Tibial artery (tissue), 4 donors: Measurements from ENCODE around the gene CDC42SE2.
"Not testable (repeated sequence)": the region's sequence is repeated elsewhere in the genome, so short reads cannot be mapped to it uniquely, and the experiment has no call there.

Experiments
- DNase-seq, 2 donors: peaks; one replicate each; pipeline ENCODE4 v3.0.0-alpha.2; 2019
- H3K27ac ChIP-seq, 2 donors: fragments of 200-600 bp; sonication (generic) in 1 of 2; 1 replicate in 1 of 2; 2 replicates in 1 of 2; pipeline ENCODE4 v1.5.1; 2018 to 2019; ENCODE audit warnings: mild to moderate bottlenecking in 1 of 2
- H3K27me3 ChIP-seq, 2 donors: fragments of 200-600 bp; sonication (generic) in 1 of 2; one replicate each; pipeline versions ENCODE4 v1.5.1 to v1.6.0; 2016 to 2019
- H3K36me3 ChIP-seq, 3 donors: fragments of 200-600 bp; sonication (generic) in 2 of 3; one replicate each; pipeline ENCODE4 v1.5.1; 2016 to 2019; ENCODE audit warnings: mild to moderate bottlenecking in 2 of 3
- H3K4me1 ChIP-seq, 4 donors: fragments of 200-600 bp; sonication (generic) in 2 of 4; 1 replicate in 3 of 4; 2 replicates in 1 of 4; pipeline ENCODE4 v1.5.1; 2016 to 2019
- H3K4me3 ChIP-seq, 2 donors: fragments of 200-600 bp; sonication (generic) in 1 of 2; 1 replicate in 1 of 2; 2 replicates in 1 of 2; pipeline ENCODE4 v1.5.1; 2018 to 2019; ENCODE audit warnings: mild to moderate bottlenecking in 2 of 2
- H3K9me3 ChIP-seq, 3 donors: fragments of 200-600 bp; sonication (generic) in 1 of 3; one replicate each; pipeline ENCODE4 v1.5.1; 2016 to 2019
- intact Hi-C: fragments of 100-400 bp; cut with DNase I; formaldehyde crosslinking; loops from one replicate; pipeline ENCODE4 v1.15.0; 2023; ENCODE audit warnings: low total_unique reads
- TF ChIP-seq, protein P1 (sequence below), 2 experiments: fragments of 200-600 bp in 1 of 2; fragments of 450-650 bp in 1 of 2; IDR thresholded peaks; one replicate each; pipeline ENCODE4 v1.5.1; 2017 to 2019; ENCODE audit warnings: antibody characterized with exemption in 2 of 2, mild to moderate bottlenecking in 1 of 2, moderate library complexity in 1 of 2

The CDC42SE2 gene

DNA sequence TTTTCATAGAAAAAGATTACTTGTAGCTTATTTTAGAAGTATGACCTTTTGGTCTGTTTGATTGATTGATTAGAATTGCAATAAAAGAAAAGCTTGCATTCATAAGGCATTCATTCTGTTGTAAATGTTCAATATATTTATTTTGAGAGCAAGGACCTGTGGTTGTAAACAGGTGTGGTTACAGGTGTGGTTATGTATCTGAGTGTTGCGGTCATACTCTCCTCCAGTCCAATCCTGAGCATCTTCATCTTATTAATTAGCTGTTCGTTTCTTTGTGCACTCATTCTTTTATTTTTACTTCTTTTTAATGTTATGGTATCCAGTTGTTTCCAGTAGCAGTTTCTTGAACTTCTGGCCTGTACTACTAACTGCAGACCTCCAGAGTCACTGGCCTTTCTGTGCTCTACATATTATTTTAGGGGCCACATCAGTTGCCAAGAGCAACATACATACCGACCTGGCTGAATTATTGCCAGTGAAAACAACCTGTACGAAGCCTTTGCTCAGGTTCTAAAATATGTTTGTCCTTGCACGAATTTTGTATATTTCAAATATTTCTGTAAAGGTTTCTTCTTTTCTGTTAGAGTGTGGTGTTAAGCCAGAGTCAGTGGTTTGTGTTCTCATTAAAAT is 128.7 kb downstream of the CDC42SE2 start:
- TF ChIP-seq, protein P1, sequence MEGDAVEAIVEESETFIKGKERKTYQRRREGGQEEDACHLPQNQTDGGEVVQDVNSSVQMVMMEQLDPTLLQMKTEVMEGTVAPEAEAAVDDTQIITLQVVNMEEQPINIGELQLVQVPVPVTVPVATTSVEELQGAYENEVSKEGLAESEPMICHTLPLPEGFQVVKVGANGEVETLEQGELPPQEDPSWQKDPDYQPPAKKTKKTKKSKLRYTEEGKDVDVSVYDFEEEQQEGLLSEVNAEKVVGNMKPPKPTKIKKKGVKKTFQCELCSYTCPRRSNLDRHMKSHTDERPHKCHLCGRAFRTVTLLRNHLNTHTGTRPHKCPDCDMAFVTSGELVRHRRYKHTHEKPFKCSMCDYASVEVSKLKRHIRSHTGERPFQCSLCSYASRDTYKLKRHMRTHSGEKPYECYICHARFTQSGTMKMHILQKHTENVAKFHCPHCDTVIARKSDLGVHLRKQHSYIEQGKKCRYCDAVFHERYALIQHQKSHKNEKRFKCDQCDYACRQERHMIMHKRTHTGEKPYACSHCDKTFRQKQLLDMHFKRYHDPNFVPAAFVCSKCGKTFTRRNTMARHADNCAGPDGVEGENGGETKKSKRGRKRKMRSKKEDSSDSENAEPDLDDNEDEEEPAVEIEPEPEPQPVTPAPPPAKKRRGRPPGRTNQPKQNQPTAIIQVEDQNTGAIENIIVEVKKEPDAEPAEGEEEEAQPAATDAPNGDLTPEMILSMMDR (IDR thresholded peaks at IDR 0.05): no peak
- H3K4me1 ChIP-seq: peaks cover 0 to 25% (median 14%) of the 10 kb centered on the region in 4 donors
- H3K27me3 ChIP-seq: no peaks in the 10 kb centered on the region
- peak overlapping the region in 1 of 2 donors; percentile 10 for H3K27ac ChIP-seq
- intact Hi-C loops: no loop called here
- DNase-seq: no peak
- H3K9me3 ChIP-seq: no peaks in the 10 kb centered on the region
- peaks cover 7 to 20% (median 14%) of the 10 kb centered on the region in 3 donors for H3K36me3 ChIP-seq
- no peak overlapping the region for H3K4me3 ChIP-seq

DNA sequence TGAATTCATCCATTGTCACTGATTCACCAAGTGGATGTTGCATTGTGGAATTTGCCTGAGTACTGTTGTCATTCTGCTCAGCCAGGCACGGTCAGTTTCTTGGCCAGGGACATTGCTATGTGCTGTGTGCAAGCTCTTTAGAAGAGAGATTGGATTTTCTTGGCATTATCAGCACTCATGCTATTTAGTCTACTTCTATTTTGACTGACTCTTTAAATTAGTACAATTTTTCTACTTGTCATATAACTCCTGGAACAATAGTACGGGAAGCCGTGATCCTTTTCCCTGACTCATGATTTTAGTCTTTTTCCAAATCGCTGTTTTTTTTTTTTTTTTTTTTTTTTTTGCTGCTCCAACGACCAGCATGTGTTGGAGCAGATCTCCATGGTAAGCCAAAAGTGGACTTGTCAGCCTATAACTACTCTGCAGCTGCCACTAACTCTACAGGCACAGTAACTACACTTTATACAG is 129.7 kb downstream of the CDC42SE2 start:
- H3K4me3 ChIP-seq: peak overlapping the region in 1 of 2 donors; percentile 1
- intact Hi-C loops: no loop called here
- no peak for DNase-seq

DNA sequence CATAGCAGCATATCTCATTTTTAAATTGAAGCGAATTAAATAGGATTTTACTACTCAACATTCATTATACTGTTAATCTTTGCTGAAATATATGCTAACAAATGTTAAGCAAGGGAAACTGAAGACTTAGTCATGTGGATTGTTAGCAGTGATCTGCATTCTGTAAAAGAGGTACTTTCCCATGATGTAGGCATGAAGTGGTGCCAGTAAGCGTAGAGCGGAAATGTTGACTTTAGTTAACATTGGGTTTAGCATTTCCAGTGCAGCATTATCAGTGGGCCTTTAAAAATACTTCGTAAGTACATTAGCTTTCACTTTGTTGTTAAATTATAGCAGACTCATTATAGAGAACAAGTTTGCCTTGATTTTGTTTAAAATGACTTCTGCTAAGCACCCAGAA is 130.3 kb downstream of the CDC42SE2 start:
- TF ChIP-seq, protein P1 (IDR thresholded peaks at IDR 0.05): no peak
- no peaks in the 10 kb centered on the region for H3K27me3 ChIP-seq
- H3K4me3 ChIP-seq: peak overlapping the region in 1 of 2 donors; percentile 1
- no peaks in the 10 kb centered on the region for H3K9me3 ChIP-seq
- intact Hi-C loops: no loop called here
- peaks cover 7 to 28% (median 15%) of the 10 kb centered on the region in 3 donors for H3K36me3 ChIP-seq
- H3K4me1 ChIP-seq: peaks cover 0 to 25% (median 14%) of the 10 kb centered on the region in 4 donors
- DNase-seq: no peak
- H3K27ac ChIP-seq: peak overlapping the region; percentile 23 to 41

More for the DNA sequence above, 129.7 kb downstream of the CDC42SE2 start:
- Histone ChIP-seq H3K27ac (peak overlapping the region; percentile 23 to 41), H3K9me3 (no peaks in the 10 kb centered on the region), H3K4me1 (peaks cover 0 to 25% (median 14%) of the 10 kb centered on the region in 4 donors), H3K27me3 (no peaks in the 10 kb centered on the region), H3K36me3 (peaks cover 7 to 23% (median 14%) of the 10 kb centered on the region in 3 donors)
- TF ChIP-seq, protein P1 (IDR thresholded peaks at IDR 0.05): no peak

DNA sequence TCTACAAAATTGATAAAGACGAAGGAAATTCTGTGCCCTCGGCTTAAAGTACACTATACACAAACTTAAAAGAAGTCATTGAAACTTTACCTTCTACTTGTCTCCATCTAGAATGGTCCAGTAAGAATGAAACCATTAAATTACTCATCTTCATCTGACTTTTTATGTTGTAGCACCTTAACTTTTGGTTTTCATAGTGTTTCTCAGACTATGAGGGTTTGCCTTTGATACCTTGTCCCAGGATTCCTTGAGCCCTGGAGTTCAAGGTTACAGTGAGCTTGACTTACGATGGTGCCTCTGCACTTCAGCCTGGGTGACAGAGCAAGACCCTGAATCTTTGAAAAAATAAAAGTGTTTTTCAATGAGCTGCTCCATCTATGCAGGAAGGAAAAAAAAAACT is 132.2 kb downstream of the CDC42SE2 start:
- H3K27me3 ChIP-seq: no peaks in the 10 kb centered on the region
- intact Hi-C loops: no loop called here
- no peak overlapping the region for H3K27ac ChIP-seq
- DNase-seq: no peak
- H3K36me3 ChIP-seq: peaks cover 7 to 30% (median 29%) of the 10 kb centered on the region in 3 donors
- no peak overlapping the region for H3K4me3 ChIP-seq
- no peaks in the 10 kb centered on the region for H3K9me3 ChIP-seq
- TF ChIP-seq, protein P1 (IDR thresholded peaks at IDR 0.05): no peak
- H3K4me1 ChIP-seq: peaks cover 0 to 25% (median 14%) of the 10 kb centered on the region in 4 donors

DNA sequence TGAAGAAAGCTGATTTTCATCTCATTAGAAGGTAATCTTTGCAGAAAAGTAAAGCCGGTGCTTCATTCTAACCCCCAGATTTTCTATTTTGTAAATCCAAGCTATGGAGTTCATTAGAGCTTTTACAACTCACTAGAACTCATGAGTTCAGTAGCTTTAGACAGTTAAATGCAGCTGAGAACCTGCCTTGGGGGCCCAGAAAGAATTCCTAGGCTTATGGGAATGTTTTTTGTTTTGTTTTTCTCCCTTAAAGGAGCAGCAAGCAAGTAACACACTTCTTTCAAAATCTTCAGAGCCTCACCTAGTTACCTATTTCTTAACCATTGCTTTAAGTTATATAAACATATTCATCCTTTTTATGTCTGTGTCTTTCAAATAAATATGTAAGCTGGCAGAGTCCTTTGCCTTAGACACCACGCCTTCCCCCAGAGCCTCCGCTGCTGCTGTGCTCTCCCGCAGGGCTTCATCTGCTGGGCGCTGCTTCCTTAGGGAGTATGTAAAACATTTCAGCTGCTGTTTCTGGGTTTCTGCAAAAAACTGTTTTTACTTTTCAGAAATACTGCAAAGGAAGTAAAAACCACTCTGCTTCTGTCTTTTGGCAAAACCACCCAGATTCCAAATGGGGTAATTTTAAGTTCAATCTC is 132.9 kb downstream of the CDC42SE2 start:
- H3K36me3 ChIP-seq: peaks cover 7 to 32% (median 23%) of the 10 kb centered on the region in 3 donors
- TF ChIP-seq, protein P1 (IDR thresholded peaks at IDR 0.05): no peak
- no peak overlapping the region for H3K27ac ChIP-seq
- peaks cover 0 to 3% (median 3%) of the 10 kb centered on the region in 3 donors for H3K9me3 ChIP-seq
- no peak overlapping the region for H3K4me3 ChIP-seq
- intact Hi-C loops: no loop called here
- no peaks in the 10 kb centered on the region for H3K27me3 ChIP-seq
- no peak for DNase-seq
- peaks cover 0 to 25% (median 14%) of the 10 kb centered on the region in 4 donors for H3K4me1 ChIP-seq

DNA sequence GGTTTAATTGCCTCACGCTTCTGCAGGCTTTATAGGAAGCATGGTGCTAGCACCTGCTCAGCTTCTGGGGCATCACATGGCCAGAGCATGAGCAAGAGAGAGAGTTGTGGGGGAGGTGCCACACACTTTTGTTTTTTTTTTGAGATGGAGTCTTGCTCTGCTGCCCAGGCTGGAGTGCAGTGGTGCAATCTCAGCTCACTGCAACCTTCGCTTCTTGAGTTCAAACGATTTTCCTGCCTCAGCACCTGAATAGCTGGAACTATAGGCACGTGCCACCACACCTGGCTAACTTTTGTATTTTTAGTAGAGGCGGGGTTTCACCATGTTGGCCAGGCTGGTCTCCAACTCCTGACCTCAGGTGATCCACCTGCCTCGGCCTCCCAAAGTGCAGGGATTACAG is 135.2 kb downstream of the CDC42SE2 start:
- H3K9me3 ChIP-seq, H3K4me3 ChIP-seq, H3K27me3 ChIP-seq, H3K27ac ChIP-seq, intact Hi-C loops, H3K4me1 ChIP-seq, DNase-seq: not testable (repeated sequence)
- H3K36me3 ChIP-seq: peaks cover 18 to 52% (median 29%) of the 10 kb centered on the region in 3 donors
